Mesenchymal stem cell (in vitro differentiated cells and primary cell): Measurements from ENCODE around the gene FAM124B.

Source experiments
- DNase-seq: peaks from one replicate; pipeline ENCODE4 v3.0.0-alpha.2; 2013
- H2AFZ ChIP-seq: one replicate; pipeline ENCODE4 v1.6.1; 2013; ENCODE audit warnings: low read depth, mild to moderate bottlenecking, control low read depth, inconsistent platforms, low read length, moderate library complexity
- H2AK5ac ChIP-seq: 2 replicates; pipeline ENCODE4 v1.6.1; 2013; ENCODE audit warnings: low read length, moderate library complexity, mild to moderate bottlenecking, inconsistent platforms; ENCODE audit not compliant: severe bottlenecking
- H2BK120ac ChIP-seq: one replicate; pipeline ENCODE4 v1.6.1; 2013; ENCODE audit warnings: low read depth, mild to moderate bottlenecking, inconsistent platforms, low read length, moderate library complexity
- H2BK12ac ChIP-seq, 2 experiments: one replicate each; pipeline ENCODE4 v1.6.1; 2013; ENCODE audit warnings: inconsistent platforms in 2 of 2, low read length in 2 of 2, mild to moderate bottlenecking in 2 of 2, moderate library complexity in 2 of 2, control low read depth in 1 of 2
- H2BK15ac ChIP-seq: one replicate; pipeline ENCODE4 v1.6.1; 2013; ENCODE audit warnings: mild to moderate bottlenecking, low read depth, inconsistent platforms; ENCODE audit not compliant: poor library complexity, severe bottlenecking
- H2BK5ac ChIP-seq: 2 replicates; pipeline ENCODE4 v1.6.1; 2013; ENCODE audit warnings: low read depth, mild to moderate bottlenecking, low read length, control low read depth, inconsistent platforms; ENCODE audit not compliant: poor library complexity, severe bottlenecking
- H3K14ac ChIP-seq, 2 experiments: one replicate each; pipeline ENCODE4 v1.6.1; 2013; ENCODE audit warnings: inconsistent platforms in 2 of 2, low read length in 2 of 2, control low read depth in 1 of 2, mild to moderate bottlenecking in 1 of 2, moderate library complexity in 1 of 2
- H3K18ac ChIP-seq, 2 experiments: one replicate each; pipeline ENCODE4 v1.6.1; 2013; ENCODE audit warnings: inconsistent platforms in 2 of 2, low read length in 2 of 2, control low read depth in 1 of 2, low read depth in 1 of 2, mild to moderate bottlenecking in 1 of 2
- H3K23ac ChIP-seq, 2 experiments: one replicate each; pipeline ENCODE4 v1.6.1; 2013; ENCODE audit warnings: inconsistent platforms in 2 of 2, low read length in 2 of 2, mild to moderate bottlenecking in 2 of 2, moderate library complexity in 2 of 2, control low read depth in 1 of 2
- H3K27ac ChIP-seq: 2 replicates; pipeline ENCODE4 v1.5.1; 2013; ENCODE audit warnings: mild to moderate bottlenecking, moderate library complexity, low read length, control low read depth, inconsistent platforms; ENCODE audit not compliant: poor library complexity, severe bottlenecking
- H3K27me3 ChIP-seq, 2 experiments: 2 replicates each; pipeline versions ENCODE4 v1.6.1 to v1.7.0; 2013; ENCODE audit warnings: low read length in 2 of 2, mild to moderate bottlenecking in 2 of 2, moderate library complexity in 2 of 2, control low read depth in 1 of 2, inconsistent platforms in 1 of 2; ENCODE audit not compliant: control insufficient read depth in 1 of 2, insufficient read depth in 1 of 2
- H3K36me3 ChIP-seq, 2 experiments: 2 replicates each; pipeline versions ENCODE4 v1.6.1 to v1.7.0; 2013; ENCODE audit warnings: low read length in 2 of 2, control low read depth in 1 of 2, inconsistent platforms in 1 of 2, low read depth in 1 of 2, mild to moderate bottlenecking in 1 of 2; ENCODE audit not compliant: insufficient read depth in 2 of 2, control insufficient read depth in 1 of 2
- H3K4ac ChIP-seq, 2 experiments: one replicate each; pipeline ENCODE4 v1.6.1; 2013; ENCODE audit warnings: inconsistent platforms in 2 of 2, low read length in 2 of 2, mild to moderate bottlenecking in 2 of 2, moderate library complexity in 2 of 2, control low read depth in 1 of 2, low read depth in 1 of 2
- H3K4me1 ChIP-seq: 2 replicates; pipeline ENCODE4 v1.6.1; 2013; ENCODE audit warnings: low read depth, low read length, control low read depth; ENCODE audit not compliant: control insufficient read depth, insufficient read depth
- H3K4me2 ChIP-seq: 2 replicates; pipeline ENCODE4 v1.6.1; 2013; ENCODE audit warnings: low read length, mild to moderate bottlenecking, inconsistent platforms; ENCODE audit not compliant: poor library complexity, severe bottlenecking
- H3K4me3 ChIP-seq, 2 experiments: 2 replicates each; pipeline versions ENCODE4 v1.5.1 to v1.7.0; 2013; ENCODE audit warnings: low read length in 2 of 2, mild to moderate bottlenecking in 2 of 2, control low read depth in 1 of 2, low read depth in 1 of 2; ENCODE audit not compliant: insufficient read depth in 1 of 2
- H3K79me1 ChIP-seq: replicated peaks from 2 replicates; pipeline ENCODE4 v1.6.1; 2013; ENCODE audit warnings: mild to moderate bottlenecking, control low read depth, low read length, inconsistent platforms; ENCODE audit not compliant: poor library complexity, severe bottlenecking
- H3K9ac ChIP-seq: 2 replicates; pipeline ENCODE4 v1.7.0; 2013; ENCODE audit warnings: mild to moderate bottlenecking, low read length, moderate library complexity
- H3K9me3 ChIP-seq: 2 replicates; pipeline ENCODE4 v1.7.0; 2013; ENCODE audit warnings: mild to moderate bottlenecking, low read length; ENCODE audit not compliant: control insufficient read depth
- H4K8ac ChIP-seq: one replicate; pipeline ENCODE4 v1.6.1; 2013; ENCODE audit warnings: inconsistent platforms, mild to moderate bottlenecking, low read length, moderate library complexity
- H4K91ac ChIP-seq: one replicate; pipeline ENCODE4 v1.6.1; 2013; ENCODE audit warnings: mild to moderate bottlenecking, low read length, inconsistent platforms
- WGBS: methylation state at CpG from one replicate; pipeline ENCODE4 v1.1.7; 2013; ENCODE audit warnings: mixed read lengths; 5-methylcytosine and 5-hydroxymethylcytosine counted together

Gene FAM124B

DNA sequence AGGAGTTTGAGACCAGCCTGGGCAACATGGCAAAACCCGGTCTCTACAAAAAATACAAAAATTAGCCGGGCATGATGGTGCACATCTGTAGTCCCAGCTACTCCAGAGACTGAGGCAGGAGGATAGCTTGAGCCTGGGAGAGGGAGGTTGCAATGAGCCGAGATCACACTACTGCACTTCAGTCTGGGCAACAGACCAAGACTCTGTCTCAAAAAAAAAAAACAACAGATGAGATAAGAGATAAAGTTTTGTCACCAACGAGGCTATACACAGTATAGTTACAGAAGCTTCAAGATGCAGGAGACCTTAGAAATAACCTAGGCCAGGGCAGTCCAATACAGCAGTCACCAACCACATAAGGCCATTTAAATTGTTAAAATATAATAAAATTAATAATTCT, 9.4 kb downstream of the FAM124B start:
- no peak overlapping the region for H2AFZ ChIP-seq
- H3K9me3 ChIP-seq: no peaks in the 10 kb centered on the region
- no peak overlapping the region for H2AK5ac ChIP-seq
- no peaks in the 10 kb centered on the region for H3K36me3 ChIP-seq
- H3K4me2 ChIP-seq: no peak overlapping the region
- no peaks in the 10 kb centered on the region for H3K79me1 ChIP-seq
- H3K27me3 ChIP-seq: peaks cover 6 to 17% of the 10 kb centered on the region in 2 experiments
- H3K27ac ChIP-seq: no peak overlapping the region
- H3K4me1 ChIP-seq: no peaks in the 10 kb centered on the region
- no peak for DNase-seq
- H3K9ac ChIP-seq: no peak overlapping the region
- no peak overlapping the region for H2BK5ac ChIP-seq
- WGBS: 100% methylated on average over 2 of the region's 4 CpGs
- H3K4me3 ChIP-seq: no peak overlapping the region
- no peak overlapping the region for H4K91ac ChIP-seq
- H3K4ac ChIP-seq: no peak overlapping the region
- no peak overlapping the region for H2BK120ac ChIP-seq
- no peak overlapping the region for H4K8ac ChIP-seq
- no peak overlapping the region for H3K18ac ChIP-seq
- no peak overlapping the region for H3K23ac ChIP-seq
- no peak overlapping the region for H2BK12ac ChIP-seq
- no peak overlapping the region for H3K14ac ChIP-seq
- H2BK15ac ChIP-seq: no peak overlapping the region

- WGBS: 95% methylated on average over 5 of the region's 5 CpGs
Observed at GRCh38 chr2:224389317-224389716, 12.6 kb downstream of the FAM124B start.

DNA sequence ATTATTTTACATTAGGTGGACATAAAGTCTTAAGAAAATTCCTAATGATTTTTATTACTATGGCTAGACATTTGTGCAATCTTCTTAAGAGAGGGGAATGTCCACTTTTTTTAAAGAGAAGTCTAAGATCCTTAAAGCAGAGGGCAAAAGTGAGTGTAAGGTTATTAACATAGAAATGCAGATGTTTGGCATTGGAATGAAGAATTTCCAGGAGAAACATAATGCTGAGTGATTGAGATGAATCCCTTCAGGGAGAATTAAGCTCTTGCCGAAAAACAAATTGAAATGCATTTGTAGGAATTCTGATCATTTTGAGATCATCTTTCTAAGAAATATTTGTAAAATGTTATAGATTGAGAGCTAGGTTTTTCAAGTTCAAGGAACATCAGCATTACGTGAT, 15.0 kb downstream of the FAM124B start:
- H3K14ac ChIP-seq: no peak overlapping the region
- WGBS: 100% methylated on average over 1 of the region's 2 CpGs
- no peaks in the 10 kb centered on the region for H3K9me3 ChIP-seq
- no peak overlapping the region for H2AFZ ChIP-seq
- peaks cover 0 to 11% of the 10 kb centered on the region in 2 experiments for H3K27me3 ChIP-seq
- H3K23ac ChIP-seq: no peak overlapping the region
- H2BK5ac ChIP-seq: no peak overlapping the region
- no peak overlapping the region for H3K4ac ChIP-seq
- H2BK120ac ChIP-seq: no peak overlapping the region
- H3K9ac ChIP-seq: no peak overlapping the region
- H4K91ac ChIP-seq: no peak overlapping the region
- no peak overlapping the region for H2AK5ac ChIP-seq
- H2BK12ac ChIP-seq: no peak overlapping the region
- no peak overlapping the region for H3K4me3 ChIP-seq
- H4K8ac ChIP-seq: no peak overlapping the region
- H3K79me1 ChIP-seq: no peaks in the 10 kb centered on the region
- H2BK15ac ChIP-seq: no peak overlapping the region
- no peak for DNase-seq
- H3K4me1 ChIP-seq: no peaks in the 10 kb centered on the region
- H3K36me3 ChIP-seq: no peaks in the 10 kb centered on the region
- H3K27ac ChIP-seq: no peak overlapping the region
- H3K4me2 ChIP-seq: no peak overlapping the region
- H3K18ac ChIP-seq: no peak overlapping the region

More at GRCh38 chr2:224389317-224389716, 12.6 kb downstream of the FAM124B start:
- Histone ChIP-seq H2BK12ac (no peak overlapping the region), H3K14ac (no peak overlapping the region), H3K9ac (no peak overlapping the region), H3K27me3 (peaks cover 3 to 19% of the 10 kb centered on the region in 2 experiments), H2AK5ac (no peak overlapping the region), H3K23ac (no peak overlapping the region), H2AFZ (no peak overlapping the region), H3K4ac (no peak overlapping the region), H3K4me3 (no peak overlapping the region), H3K9me3 (no peaks in the 10 kb centered on the region), H3K18ac (no peak overlapping the region), H3K4me1 (no peaks in the 10 kb centered on the region), H3K36me3 (no peaks in the 10 kb centered on the region), H3K27ac (no peak overlapping the region), H3K79me1 (no peaks in the 10 kb centered on the region), H3K4me2 (no peak overlapping the region), H4K91ac (no peak overlapping the region), H2BK15ac (no peak overlapping the region), H4K8ac (no peak overlapping the region), H2BK5ac (no peak overlapping the region), H2BK120ac (no peak overlapping the region)
- no peak for DNase-seq

DNA sequence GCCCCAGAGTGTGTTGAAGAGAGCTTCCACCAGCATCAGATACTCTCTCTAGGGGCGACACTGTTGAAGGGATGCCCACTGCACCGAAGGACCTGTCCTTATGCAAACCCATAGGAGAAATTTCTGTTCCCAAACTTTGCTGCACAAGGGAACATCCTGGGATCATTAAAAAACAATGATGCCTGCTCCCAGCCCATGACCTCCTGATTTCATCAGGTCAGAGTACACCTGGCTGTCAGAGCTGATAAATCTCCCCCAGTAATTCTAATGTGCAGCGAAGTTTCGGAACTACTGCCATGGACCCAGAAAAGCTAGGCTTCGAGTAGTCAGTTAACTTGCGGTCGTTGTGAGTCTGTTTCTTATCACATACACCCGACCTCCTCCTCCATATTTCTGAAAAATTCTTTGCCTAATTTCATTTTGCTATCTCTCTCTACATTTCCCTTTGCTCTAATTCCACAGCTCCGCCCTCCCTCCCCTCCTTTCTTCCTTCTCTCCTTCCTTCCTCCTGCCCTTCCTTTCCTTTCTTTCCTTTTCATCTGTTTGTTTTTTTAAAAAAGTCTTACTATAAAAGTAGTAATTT, 18.8 kb downstream of the FAM124B start:
- H3K14ac ChIP-seq: no peak overlapping the region
- H3K9ac ChIP-seq: no peak overlapping the region
- H2BK15ac ChIP-seq: no peak overlapping the region
- H3K79me1 ChIP-seq: no peaks in the 10 kb centered on the region
- peaks cover 0 to 11% of the 10 kb centered on the region in 2 experiments for H3K27me3 ChIP-seq
- H3K4ac ChIP-seq: no peak overlapping the region
- H4K8ac ChIP-seq: no peak overlapping the region
- H2BK120ac ChIP-seq: no peak overlapping the region
- H3K36me3 ChIP-seq: no peaks in the 10 kb centered on the region
- H3K4me1 ChIP-seq: no peaks in the 10 kb centered on the region
- no peak overlapping the region for H3K27ac ChIP-seq
- H3K23ac ChIP-seq: no peak overlapping the region
- H3K9me3 ChIP-seq: no peaks in the 10 kb centered on the region
- H3K4me3 ChIP-seq: no peak overlapping the region
- no peak overlapping the region for H2BK5ac ChIP-seq
- 84% methylated on average over 9 of the region's 9 CpGs for WGBS
- H2AK5ac ChIP-seq: no peak overlapping the region
- DNase-seq: no peak
- H4K91ac ChIP-seq: no peak overlapping the region
- H3K4me2 ChIP-seq: no peak overlapping the region
- no peak overlapping the region for H3K18ac ChIP-seq
- H2AFZ ChIP-seq: no peak overlapping the region
- H2BK12ac ChIP-seq: no peak overlapping the region
